Upper lobe of right lung (tissue), 1 donor: Measurements from ENCODE around the gene GBP7. TPM values are rescaled to one million over a fixed set of nuclear protein-coding genes. Genes with fewer than 3 reads are reported as not detected.
A peak's percentile ranks its signal among the peaks of the same experiment; 100 is the strongest.
"Not testable (repeated sequence)": the region's sequence is repeated elsewhere in the genome, so short reads cannot be mapped to it uniquely, and the experiment has no call there.

Experiments
- ATAC-seq: fragments of 200-7000 bp; cut with Tn5 transposase; one replicate; pipeline ENCODE4 v1.9.1; 2020; ENCODE audit warnings: mild to moderate bottlenecking, moderate library complexity
- DNase-seq: peaks from one replicate; pipeline ENCODE4 v3.0.0-alpha.2; 2020
- H3K27ac ChIP-seq: fragments of 200-600 bp; one replicate; pipeline ENCODE4 v1.8.0; 2022
- H3K27me3 ChIP-seq: fragments of 200-600 bp; one replicate; pipeline ENCODE4 v1.8.0; 2022; ENCODE audit warnings: mild to moderate bottlenecking
- H3K36me3 ChIP-seq: fragments of 200-600 bp; one replicate; pipeline ENCODE4 v1.8.0; 2022
- H3K4me1 ChIP-seq: fragments of 200-600 bp; one replicate; pipeline ENCODE4 v1.8.0; 2022
- H3K4me3 ChIP-seq: fragments of 200-600 bp; one replicate; pipeline ENCODE4 v1.8.0; 2022; ENCODE audit warnings: mild to moderate bottlenecking
- H3K9me3 ChIP-seq: fragments of 200-600 bp; one replicate; pipeline ENCODE4 v1.8.0; 2022
- intact Hi-C: fragments of 100-400 bp; cut with DNase I; formaldehyde crosslinking; loops from one replicate; pipeline ENCODE4 v1.11.0; 2022
- total RNA-seq: library from RNA; stranded (reverse); fragmentation: NEBNext Ultra II Directional; extraction: Animal tissue kit (Norgen Biotek cat#: 25700); gene quantifications from one replicate; pipeline ENCODE4 v1.2.1, GENCODE V29; 2021
- TF ChIP-seq, protein P1 (sequence below): fragments of 200-600 bp; IDR thresholded peaks from one replicate; pipeline ENCODE4 v1.8.0; 2022; ENCODE audit warnings: antibody characterized with exemption
- donor health status: DM: no; HTN: yes; CAD: no; lungs with severe emphysema.

GBP7 gene
- total RNA-seq, 1 donor from 2014 or later = 0.32 TPM

DNA sequence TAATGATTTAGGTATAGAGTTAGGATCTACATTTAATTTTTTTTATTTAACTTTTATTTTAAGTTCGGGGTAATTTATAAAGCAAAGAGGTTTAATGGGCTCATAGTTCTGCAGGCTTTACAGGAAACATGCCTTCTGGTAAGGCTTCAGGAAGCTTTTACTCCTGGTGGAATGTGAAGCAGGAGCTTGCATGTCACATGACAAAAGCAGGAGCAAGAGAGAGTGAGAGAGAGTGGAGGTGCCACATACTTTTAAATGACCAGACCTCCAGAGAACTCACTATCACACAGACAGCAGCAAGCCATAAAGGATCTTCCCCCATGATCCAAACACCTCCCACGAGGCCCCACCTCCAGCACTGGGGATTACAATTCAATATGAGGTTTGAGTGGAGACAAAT, 32.3 kb downstream of the GBP7 start:
- DNase-seq (no peak), ATAC-seq (no peak)
- TF ChIP-seq, protein P1, sequence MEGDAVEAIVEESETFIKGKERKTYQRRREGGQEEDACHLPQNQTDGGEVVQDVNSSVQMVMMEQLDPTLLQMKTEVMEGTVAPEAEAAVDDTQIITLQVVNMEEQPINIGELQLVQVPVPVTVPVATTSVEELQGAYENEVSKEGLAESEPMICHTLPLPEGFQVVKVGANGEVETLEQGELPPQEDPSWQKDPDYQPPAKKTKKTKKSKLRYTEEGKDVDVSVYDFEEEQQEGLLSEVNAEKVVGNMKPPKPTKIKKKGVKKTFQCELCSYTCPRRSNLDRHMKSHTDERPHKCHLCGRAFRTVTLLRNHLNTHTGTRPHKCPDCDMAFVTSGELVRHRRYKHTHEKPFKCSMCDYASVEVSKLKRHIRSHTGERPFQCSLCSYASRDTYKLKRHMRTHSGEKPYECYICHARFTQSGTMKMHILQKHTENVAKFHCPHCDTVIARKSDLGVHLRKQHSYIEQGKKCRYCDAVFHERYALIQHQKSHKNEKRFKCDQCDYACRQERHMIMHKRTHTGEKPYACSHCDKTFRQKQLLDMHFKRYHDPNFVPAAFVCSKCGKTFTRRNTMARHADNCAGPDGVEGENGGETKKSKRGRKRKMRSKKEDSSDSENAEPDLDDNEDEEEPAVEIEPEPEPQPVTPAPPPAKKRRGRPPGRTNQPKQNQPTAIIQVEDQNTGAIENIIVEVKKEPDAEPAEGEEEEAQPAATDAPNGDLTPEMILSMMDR = no peak
- Histone ChIP-seq H3K4me3 (no peak overlapping the region), H3K27ac (no peak overlapping the region), H3K9me3 (no peaks in the 10 kb centered on the region), H3K36me3 (no peaks in the 10 kb centered on the region), H3K4me1 (no peaks in the 10 kb centered on the region), H3K27me3 (no peaks in the 10 kb centered on the region)
- intact Hi-C loops = no loop called here

DNA sequence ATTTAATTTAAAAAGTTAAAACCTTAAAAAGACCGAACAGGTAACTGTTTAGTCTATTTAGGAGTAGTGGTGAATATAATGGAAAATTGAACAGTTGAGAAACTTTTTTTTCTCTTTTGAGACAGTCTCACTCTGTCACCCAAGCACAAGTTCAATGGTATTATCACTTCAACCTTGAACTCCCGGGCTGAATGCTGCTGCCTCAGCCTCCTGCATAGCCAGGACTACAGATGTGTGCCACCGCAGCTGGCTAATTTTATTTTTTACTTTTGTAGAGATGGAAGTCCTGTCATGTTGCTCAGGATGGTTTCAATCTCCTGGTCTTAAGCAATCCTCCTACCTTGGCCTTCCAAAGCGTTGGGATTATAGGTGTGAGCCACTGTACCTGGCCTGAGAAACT, 33.6 kb downstream of the GBP7 start:
- Histone ChIP-seq H3K4me1 (no peaks in the 10 kb centered on the region), H3K9me3 (no peaks in the 10 kb centered on the region), H3K4me3 (no peak overlapping the region), H3K27me3 (no peaks in the 10 kb centered on the region), H3K36me3 (no peaks in the 10 kb centered on the region), H3K27ac (no peak overlapping the region)
- ATAC-seq = no peak
- no peak for DNase-seq
- TF ChIP-seq, protein P1 = no peak
- intact Hi-C loops = no loop called here

DNA sequence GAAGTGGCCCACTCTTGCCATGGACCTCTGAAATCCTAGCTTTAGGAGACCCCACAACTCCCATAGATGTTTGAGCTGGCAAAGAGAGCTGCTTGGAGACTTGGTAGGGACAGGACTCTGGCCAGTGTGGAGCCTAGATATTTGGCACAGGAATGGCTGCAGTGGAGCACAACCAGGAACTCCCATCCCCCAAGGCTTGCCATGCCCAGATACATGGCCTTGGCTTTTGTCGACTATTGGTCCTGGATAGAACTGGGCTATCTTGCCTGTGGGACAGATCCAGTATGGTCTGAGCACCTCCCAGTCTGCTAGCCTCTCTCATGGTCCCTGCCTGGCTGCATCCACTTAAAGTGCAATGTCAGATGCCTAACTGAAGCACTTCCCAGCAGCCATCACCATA, 42.1 kb downstream of the GBP7 start:
- no peak for ATAC-seq
- no peaks in the 10 kb centered on the region for H3K27me3 ChIP-seq
- intact Hi-C loops = no loop called here
- H3K9me3 ChIP-seq = no peaks in the 10 kb centered on the region
- TF ChIP-seq, protein P1 = no peak
- peaks cover 14% of the 10 kb centered on the region for H3K4me1 ChIP-seq
- no peak for DNase-seq
- H3K27ac ChIP-seq = no peak overlapping the region
- no peaks in the 10 kb centered on the region for H3K36me3 ChIP-seq
- H3K4me3 ChIP-seq = no peak overlapping the region

DNA sequence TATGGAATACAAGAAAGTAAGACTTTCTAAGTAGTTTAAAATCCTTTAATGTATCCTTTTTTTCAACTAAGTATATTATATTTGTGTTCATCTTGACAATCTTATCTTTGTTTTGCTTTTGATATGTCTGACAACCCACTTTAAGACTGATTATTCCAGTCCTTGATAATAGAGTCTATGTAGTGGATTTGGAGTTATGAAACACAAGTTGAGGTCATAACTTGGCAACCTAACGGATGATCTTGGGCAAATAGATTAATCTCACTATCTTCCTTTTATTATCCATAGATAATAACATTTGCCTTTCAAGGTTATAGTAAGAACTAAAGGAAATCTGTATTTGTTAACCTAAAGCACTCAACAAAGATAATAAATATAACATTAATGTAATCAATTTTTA, 45.1 kb downstream of the GBP7 start:
- intact Hi-C loops = no loop called here
- no peaks in the 10 kb centered on the region for H3K36me3 ChIP-seq
- H3K4me1 ChIP-seq = peaks cover 23% of the 10 kb centered on the region
- no peak overlapping the region for H3K27ac ChIP-seq
- H3K4me3 ChIP-seq = no peak overlapping the region
- no peaks in the 10 kb centered on the region for H3K27me3 ChIP-seq
- TF ChIP-seq, protein P1 = no peak
- no peak for DNase-seq
- no peaks in the 10 kb centered on the region for H3K9me3 ChIP-seq
- ATAC-seq = no peak

DNA sequence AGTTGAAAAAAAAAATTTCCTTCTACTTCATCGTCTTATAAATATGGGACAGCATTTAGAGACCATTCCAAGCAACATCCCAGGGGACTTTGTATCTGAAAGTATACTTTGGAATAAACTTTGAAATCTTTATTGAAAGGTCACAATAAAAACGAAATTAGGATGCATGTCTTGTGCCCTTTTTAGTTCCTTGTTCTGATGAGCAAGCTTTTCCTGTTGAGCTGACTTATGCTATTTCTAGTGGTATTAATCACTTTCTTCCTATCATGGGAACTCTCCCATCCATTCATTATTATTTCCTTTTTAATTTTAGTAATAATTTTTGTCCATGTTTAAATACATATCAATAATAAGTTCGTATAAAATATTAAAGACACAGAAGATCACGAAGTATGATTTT, 45.9 kb downstream of the GBP7 start:
- TF ChIP-seq, protein P1 = no peak
- H3K4me1 ChIP-seq = peaks cover 23% of the 10 kb centered on the region
- H3K4me3 ChIP-seq = no peak overlapping the region
- ATAC-seq (no peak), DNase-seq (no peak)
- intact Hi-C loops = no loop called here
- H3K9me3 ChIP-seq = no peaks in the 10 kb centered on the region
- peak overlapping the region; percentile 92 for H3K27ac ChIP-seq
- no peaks in the 10 kb centered on the region for H3K27me3 ChIP-seq
- no peaks in the 10 kb centered on the region for H3K36me3 ChIP-seq

DNA sequence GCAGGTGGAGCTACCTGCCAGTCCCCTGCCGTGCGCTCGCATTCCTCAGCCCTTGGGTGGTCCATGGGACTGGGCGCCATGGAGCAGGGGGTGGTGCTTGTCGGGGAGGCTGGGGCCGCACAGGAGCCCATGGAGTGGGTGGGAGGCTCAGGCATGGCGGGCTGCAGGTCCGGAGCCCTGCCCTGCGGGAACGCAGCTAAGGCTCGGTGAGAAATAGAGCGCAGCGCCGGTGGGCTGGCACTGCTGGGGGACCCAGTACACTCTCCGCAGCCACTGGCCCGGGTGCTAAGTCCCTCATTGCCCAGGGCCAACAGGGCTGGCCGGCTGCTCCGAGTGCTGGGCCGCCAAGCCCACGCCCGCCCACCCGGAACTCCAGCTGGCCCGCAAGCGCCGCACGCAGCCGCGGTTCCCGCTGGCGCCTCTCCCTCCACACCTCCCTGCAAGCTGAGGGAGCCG, 47.8 kb downstream of the GBP7 start:
- Histone ChIP-seq H3K27ac (peak overlapping the region; percentile 92), H3K4me1 (peaks cover 33% of the 10 kb centered on the region)
- H3K36me3 ChIP-seq, DNase-seq, intact Hi-C loops, H3K9me3 ChIP-seq, H3K4me3 ChIP-seq, ATAC-seq, H3K27me3 ChIP-seq: not testable (repeated sequence)

DNA sequence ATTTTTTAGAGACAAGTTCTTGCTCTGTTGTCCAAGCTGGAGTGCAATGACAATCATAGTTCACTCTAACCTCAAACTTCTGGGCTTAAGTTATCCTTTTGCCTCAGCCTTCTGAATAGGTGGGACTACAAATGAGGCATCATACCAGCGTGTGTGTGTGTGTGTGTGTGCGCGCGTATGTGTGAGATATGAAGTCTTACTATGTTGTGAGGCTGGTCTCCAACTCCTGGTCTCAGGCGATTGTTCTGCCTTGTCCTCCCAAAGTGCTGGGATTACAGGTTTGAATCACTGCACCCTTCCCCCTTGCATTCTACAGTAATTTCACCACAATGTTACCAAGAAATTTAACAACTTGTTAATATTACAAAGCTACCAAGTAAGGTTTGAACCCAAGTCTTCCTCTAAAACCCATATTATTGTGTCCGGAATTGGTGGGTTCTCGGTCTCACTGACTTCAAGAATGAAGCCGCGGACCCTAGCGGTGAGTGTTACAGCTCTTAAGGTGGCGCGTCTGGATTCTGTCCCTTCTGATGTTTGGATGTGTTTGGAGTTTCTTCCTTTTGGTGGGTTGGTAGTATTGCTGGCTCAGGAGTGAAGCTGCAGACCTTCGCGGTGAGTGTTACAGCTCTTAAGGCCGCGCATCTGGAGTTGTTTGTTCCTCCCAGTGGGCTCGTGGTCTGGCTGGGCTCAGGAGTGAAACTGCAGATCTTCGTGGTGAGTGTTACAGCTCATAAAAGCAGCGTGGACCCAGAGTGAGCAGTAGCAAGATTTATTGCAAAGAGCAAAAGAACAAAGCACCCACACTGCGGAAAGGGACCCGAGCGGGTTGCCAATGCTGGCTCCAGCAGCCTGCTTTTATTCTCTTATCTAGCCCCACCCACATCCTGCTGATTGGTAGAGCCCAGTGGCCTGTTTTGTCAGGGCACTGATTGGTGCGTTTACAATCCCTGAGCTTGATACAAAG, 48.9 kb downstream of the GBP7 start:
- H3K27me3 ChIP-seq, DNase-seq, H3K9me3 ChIP-seq, ATAC-seq, intact Hi-C loops, H3K36me3 ChIP-seq: not testable (repeated sequence)
- Histone ChIP-seq H3K27ac (peak overlapping the region; percentile 87), H3K4me1 (peaks cover 37% of the 10 kb centered on the region), H3K4me3 (peak overlapping the region; percentile 63)
